Mesodermal cell (in vitro differentiated cells): ENCODE data around the gene CBX2.
A peak's percentile ranks its signal among the peaks of the same experiment; 100 is the strongest.

Experiments used
- H3K27ac ChIP-seq: 2 replicates; pipeline ENCODE4 v1.7.0; 2013; ENCODE audit warnings: mild to moderate bottlenecking, low read depth, low read length, moderate library complexity; ENCODE audit not compliant: severe bottlenecking
- H3K36me3 ChIP-seq: 2 replicates; pipeline ENCODE4 v1.7.1; 2013; ENCODE audit warnings: mild to moderate bottlenecking, low read length, moderate library complexity; ENCODE audit not compliant: control insufficient read depth, insufficient read depth
- H3K4me1 ChIP-seq: one replicate; pipeline ENCODE4 v1.7.1; 2013; ENCODE audit warnings: mild to moderate bottlenecking, low read length; ENCODE audit not compliant: insufficient read depth, control insufficient read depth, poor library complexity, severe bottlenecking
- H3K4me3 ChIP-seq: 2 replicates; pipeline ENCODE4 v1.7.0; 2013; ENCODE audit warnings: low read length, control low read depth, mild to moderate bottlenecking; ENCODE audit not compliant: insufficient read depth, poor library complexity, severe bottlenecking; ENCODE audit errors: extremely low read depth
- H3K9me3 ChIP-seq: 2 replicates; pipeline ENCODE4 v1.7.1; 2013; ENCODE audit warnings: mild to moderate bottlenecking, low read length, moderate library complexity; ENCODE audit not compliant: control insufficient read depth
- WGBS, 2 experiments: methylation state at CpG; one replicate each; pipeline ENCODE4 v1.1.5; 2013; ENCODE audit warnings: missing lambda C conversion rate in 2 of 2; ENCODE audit not compliant: insufficient coverage in 2 of 2; 5-methylcytosine and 5-hydroxymethylcytosine counted together

Gene CBX2

GRCh38 chr17:79784353-79785016, 6.5 kb downstream of the CBX2 start:
- Histone ChIP-seq H3K27ac (no peak overlapping the region), H3K4me3 (no peak overlapping the region), H3K9me3 (no peaks in the 10 kb centered on the region), H3K4me1 (peaks cover 8% of the 10 kb centered on the region), H3K36me3 (peaks cover 56% of the 10 kb centered on the region)
- WGBS, 2 experiments, result 95 to 96% methylated on average over 30 to 31 of the region's 31 CpGs

GRCh38 chr17:79785017-79785899, 7.3 kb downstream of the CBX2 start:
- Histone ChIP-seq H3K4me3 (no peak overlapping the region), H3K36me3 (peaks cover 48% of the 10 kb centered on the region), H3K9me3 (no peaks in the 10 kb centered on the region), H3K4me1 (peaks cover 5% of the 10 kb centered on the region), H3K27ac (no peak overlapping the region)
- 94 to 99% methylated on average over 13 to 16 of the region's 17 CpGs for WGBS, 2 experiments

- Histone ChIP-seq H3K9me3 (no peaks in the 10 kb centered on the region), H3K36me3 (peaks cover 39% of the 10 kb centered on the region), H3K27ac (no peak overlapping the region), H3K4me3 (no peak overlapping the region), H3K4me1 (peaks cover 5% of the 10 kb centered on the region)
- WGBS, 2 experiments, result 95 to 96% methylated on average over 13 to 15 of the region's 15 CpGs
These were observed 8.2 kb downstream of the CBX2 start for GRCh38 chr17:79785900-79786810.

- no peak overlapping the region for H3K4me3 ChIP-seq
- peaks cover 31% of the 10 kb centered on the region for H3K36me3 ChIP-seq
- WGBS, 2 experiments, result 84 to 94% methylated on average over 7 to 8 of the region's 12 CpGs
- H3K9me3 ChIP-seq, result no peaks in the 10 kb centered on the region
- H3K4me1 ChIP-seq, result peaks cover 8% of the 10 kb centered on the region
- no peak overlapping the region for H3K27ac ChIP-seq
These were observed 9.1 kb downstream of the CBX2 start for GRCh38 chr17:79786930-79787643.

GRCh38 chr17:79788455-79788854, 10.5 kb downstream of the CBX2 start:
- Histone ChIP-seq H3K27ac (no peak overlapping the region), H3K4me1 (peaks cover 8% of the 10 kb centered on the region), H3K4me3 (no peak overlapping the region), H3K9me3 (no peaks in the 10 kb centered on the region), H3K36me3 (peaks cover 21% of the 10 kb centered on the region)
- WGBS, 2 experiments, result 47 to 59% methylated on average over 2 to 5 of the region's 5 CpGs

GRCh38 chr17:79788989-79789942, 11.3 kb downstream of the CBX2 start:
- no peak overlapping the region for H3K27ac ChIP-seq
- H3K4me1 ChIP-seq, result peaks cover 11% of the 10 kb centered on the region
- peak overlapping the region; percentile 26 for H3K4me3 ChIP-seq
- H3K9me3 ChIP-seq, result no peaks in the 10 kb centered on the region
- peaks cover 21% of the 10 kb centered on the region for H3K36me3 ChIP-seq
- WGBS, 2 experiments, result 2 to 4% methylated on average over 27 to 40 of the region's 52 CpGs

GRCh38 chr17:79789943-79790804, 12.2 kb downstream of the CBX2 start:
- Histone ChIP-seq H3K4me3 (peak overlapping the region; percentile 26), H3K36me3 (peaks cover 20% of the 10 kb centered on the region), H3K4me1 (peaks cover 19% of the 10 kb centered on the region), H3K9me3 (no peaks in the 10 kb centered on the region), H3K27ac (no peak overlapping the region)
- WGBS, 2 experiments, result 10 to 14% methylated on average over 44 to 68 of the region's 74 CpGs

- peaks cover 26% of the 10 kb centered on the region for H3K4me1 ChIP-seq
- WGBS, 2 experiments, result 4 to 5% methylated on average over 43 to 56 of the region's 68 CpGs
- H3K27ac ChIP-seq, result no peak overlapping the region
- no peaks in the 10 kb centered on the region for H3K9me3 ChIP-seq
- H3K36me3 ChIP-seq, result peaks cover 18% of the 10 kb centered on the region
- H3K4me3 ChIP-seq, result no peak overlapping the region
These were observed 13.1 kb downstream of the CBX2 start for GRCh38 chr17:79790805-79791734.
